ENCODE results near the gene PCBP2. TPM values are rescaled to one million over a fixed set of nuclear protein-coding genes. Genes with fewer than 3 reads are reported as not detected.

The PCBP2 gene
- total and polyA plus RNA-seq, 10 of the 15 experiments (the other 5 are each of a cell fraction or from before 2014, with no cell fraction given) = 109 to 803 (median 327) TPM

DNA sequence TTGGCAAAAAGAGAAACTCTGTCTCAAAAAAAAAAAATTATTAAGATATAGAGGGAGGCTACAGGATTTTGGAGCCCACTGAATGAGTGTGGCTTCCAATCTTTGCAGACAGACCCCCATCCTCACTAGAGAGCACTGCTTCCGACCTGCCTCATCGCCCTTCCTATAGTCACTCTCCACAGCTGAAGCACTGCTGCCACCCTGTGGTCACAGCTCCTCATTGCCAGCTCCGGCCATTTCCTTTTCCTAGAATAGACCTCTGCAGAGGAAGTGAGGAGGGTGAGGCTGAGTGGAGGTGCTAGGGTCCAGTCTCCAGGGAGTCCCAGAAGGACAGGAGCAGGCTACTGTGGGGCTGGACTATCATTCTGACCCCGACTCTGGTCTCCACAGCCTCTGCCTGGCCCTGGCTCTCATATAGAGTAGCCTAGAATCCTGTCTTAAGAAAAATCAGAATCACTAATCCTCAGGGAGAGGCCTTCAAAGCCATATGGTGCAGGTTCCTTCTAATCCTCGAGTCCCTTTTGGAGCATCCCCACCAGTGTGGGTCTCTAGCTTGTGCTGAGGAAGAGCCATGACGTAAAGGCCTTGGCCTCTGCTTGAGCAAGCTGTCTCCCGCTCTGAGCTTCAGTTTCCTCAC is 56.8 kb downstream of the PCBP2 start:
- ChIA-PET SMC1A (ENCODE audit: uncharacterized antibody, unreplicated experiment) (interaction anchor here (0.6 to 4.9 kb wide), 29 partner anchors 10 to 937 kb away, joined by 3 to 32 read pairs (median 4); partner anchors contain the start of genes AAAS, ATF7, ATP5MC2 and MAP3K12), CTCF (interaction anchor here (0.6 to 4.7 kb wide), 54 partner anchors 8 to 633 kb away, joined by 3 to 55 read pairs (median 4); partner anchors contain the start of genes AAAS, AMHR2, ATP5MC2 and CALCOCO1), RAD21 (ENCODE audit: unreplicated experiment) (interaction anchor here (0.6 to 2.7 kb wide), 28 partner anchors 8 to 429 kb away, joined by 3 to 46 read pairs (median 4); partner anchors contain the start of genes AAAS, ATP5MC2, PRR13 and SPRYD3), POLR2A (interaction anchor here (0.6 to 2.0 kb wide), 6 partner anchors 15 to 185 kb away, joined by 3 to 9 read pairs (median 6); no protein-coding TSS in a partner anchor)
- Histone ChIP-seq H3K79me2 (ENCODE audit: control insufficient read depth, insufficient read depth, low read length) (no peaks in the 10 kb centered on the region), H3K36me3 (ENCODE audit: control insufficient read depth in 2 of 2, insufficient read depth in 2 of 2, low read length in 1 of 2) (peaks cover 14 to 21% of the 10 kb centered on the region in 2 experiments; a peak in 2 of 4 replicates), H3K4me2 (ENCODE audit: control insufficient read depth, insufficient read depth) (no peak overlapping the region), H2AFZ (ENCODE audit: control insufficient read depth, low read depth, low read length) (peak overlapping the region; percentile 78), H3K4me3 (no peak overlapping the region), H3K9ac (ENCODE audit: control insufficient read depth, insufficient read depth, low read length) (no peak overlapping the region), H3K4me1 (ENCODE audit: control insufficient read depth, insufficient read depth, low read length) (0 out of 2 replicates have a peak, but pooled peaks cover 3% of the 10 kb centered on the region), H3K27me3 (replicated peaks in 1 of 2; ENCODE audit: control insufficient read depth in 2 of 2, insufficient read depth in 2 of 2, low read length in 1 of 2) (no peaks in the 10 kb centered on the region), H4K20me1 (ENCODE audit: control insufficient read depth, insufficient read depth) (no peaks in the 10 kb centered on the region), H3K27ac (ENCODE audit: control insufficient read depth, insufficient read depth) (no peak overlapping the region), H3K9me3 (replicated peaks; ENCODE audit: control insufficient read depth, insufficient read depth, low read length) (no peaks in the 10 kb centered on the region)
- FAIRE-seq = peak; percentile 99
- peak; percentile 99 for ATAC-seq
- in situ Hi-C loops (cut with MboI) = no loop called here
- intact Hi-C loops (cut with micrococcal nuclease; ENCODE audit: unreplicated experiment) = loop anchor here (1.0 to 5.0 kb wide), 3 partner anchors 156 to 296 kb away; no protein-coding TSS in a partner anchor
- no TSS peak for BruUV-seq (replicated peaks)
- peak; percentile 60 for DNase-seq (ENCODE audit: low read depth, low spot score)
- 25% methylated on average over 7 of the region's 7 CpGs for WGBS (ENCODE audit: insufficient coverage, insufficient replicate concordance, low lambda C conversion rate, missing lambda C conversion rate)
- TF ChIP-seq MTA3 (IDR thresholded peaks at IDR 0.05; ENCODE audit: borderline replicate concordance, low read length) (no peak), EP300 (IDR thresholded peaks at IDR 0.05; ENCODE audit: borderline replicate concordance in 1 of 2, control insufficient read depth in 1 of 2, low read depth in 2 of 2, low read length in 2 of 2) (no peak), HSF1 (IDR thresholded peaks at IDR 0.05; ENCODE audit: low read depth, low read length) (no peak), ZNF384 (IDR thresholded peaks at IDR 0.05; ENCODE audit: borderline replicate concordance, low read depth, low read length) (no peak), ESRRA (IDR thresholded peaks at IDR 0.05; ENCODE audit: low read length) (no peak), NKRF (conservative IDR thresholded peaks at IDR 0.05) (no peak), MLLT1 (IDR thresholded peaks at IDR 0.05) (no peak), MEF2A (IDR thresholded peaks at IDR 0.05; ENCODE audit: insufficient read depth, low read depth, low read length) (0 out of 2 replicates have a peak, but pooled peaks have one; percentile 34), ZNF217 (IDR thresholded peaks at IDR 0.05) (no peak), IRF4 (IDR thresholded peaks at IDR 0.05; ENCODE audit: low read depth, low read length) (peak; percentile 39; the same call in 1 of the 2 replicates), CREB1 (IDR thresholded peaks at IDR 0.05; ENCODE audit: low read depth) (0 out of 2 replicates have a peak, but pooled peaks have one; percentile 38), NFYB (IDR thresholded peaks at IDR 0.05; ENCODE audit: insufficient read depth, low read depth, low read length) (no peak), TCF7 (IDR thresholded peaks at IDR 0.05; ENCODE audit: borderline replicate concordance) (no peak), BMI1 (IDR thresholded peaks at IDR 0.05; ENCODE audit: borderline replicate concordance) (no peak), ZNF622 (IDR thresholded peaks at IDR 0.05) (no peak)

Measured in GM12878 (cell line).